HG03196 (cell line): ENCODE measurements around the gene EFL1.
"Not testable (repeated sequence)": the region's sequence is repeated elsewhere in the genome, so short reads cannot be mapped to it uniquely, and the experiment has no call there.

Experiments
- ATAC-seq: cut with Tn5 transposase; IDR thresholded peaks from one replicate; pipeline ENCODE4 v1.9.1; 2021; ENCODE audit not compliant: unreplicated experiment

The EFL1 gene

GRCh38 chr15:82197733-82198594 lies 64.6 kb downstream of the EFL1 start:
- peak; percentile 85 for ATAC-seq

- no peak for ATAC-seq
These were observed 66.2 kb downstream of the EFL1 start for GRCh38 chr15:82196353-82196752.

- not testable (repeated sequence) for ATAC-seq
These were observed 66.7 kb downstream of the EFL1 start for GRCh38 chr15:82195818-82196217.

GRCh38 chr15:82194488-82194887 lies 68.0 kb downstream of the EFL1 start:
- ATAC-seq = not testable (repeated sequence)

- not testable (repeated sequence) for ATAC-seq
These were observed 69.1 kb downstream of the EFL1 start for GRCh38 chr15:82193435-82193834.

- ATAC-seq = not testable (repeated sequence)
These were observed 70.1 kb downstream of the EFL1 start for GRCh38 chr15:82192394-82192793.

- peak; percentile 74 for ATAC-seq
These were observed 75.7 kb downstream of the EFL1 start for GRCh38 chr15:82186719-82187406.

GRCh38 chr15:82186161-82186560 lies 76.4 kb downstream of the EFL1 start:
- no peak for ATAC-seq

GRCh38 chr15:82184776-82185175 lies 77.8 kb downstream of the EFL1 start:
- no peak for ATAC-seq

GRCh38 chr15:82184355-82184754 lies 78.2 kb downstream of the EFL1 start:
- no peak for ATAC-seq

- no peak for ATAC-seq
These were observed 79.2 kb downstream of the EFL1 start for GRCh38 chr15:82183121-82184031.

GRCh38 chr15:82181371-82181770 lies 81.2 kb downstream of the EFL1 start:
- ATAC-seq = no peak

- no peak for ATAC-seq
These were observed 84.5 kb downstream of the EFL1 start for GRCh38 chr15:82178061-82178460.

GRCh38 chr15:82177291-82178010 lies 85.1 kb downstream of the EFL1 start:
- ATAC-seq = no peak

GRCh38 chr15:82176542-82176941 lies 86.0 kb downstream of the EFL1 start:
- no peak for ATAC-seq

- ATAC-seq = no peak
These were observed 87.9 kb downstream of the EFL1 start for GRCh38 chr15:82174471-82175235.

GRCh38 chr15:82173108-82173507 lies 89.4 kb downstream of the EFL1 start:
- no peak for ATAC-seq

GRCh38 chr15:82172506-82172905 lies 90.0 kb downstream of the EFL1 start:
- no peak for ATAC-seq

GRCh38 chr15:82168757-82169156 lies 93.8 kb downstream of the EFL1 start:
- ATAC-seq = no peak

- ATAC-seq = no peak
These were observed 94.2 kb downstream of the EFL1 start for GRCh38 chr15:82168296-82168695.
